ENCODE results near the gene ZBTB47. TPM values are rescaled to one million over a fixed set of nuclear protein-coding genes. Genes with fewer than 3 reads are reported as not detected.

The ZBTB47 gene
- polyA plus RNA-seq, 1 donor from 2014 or later, result 0.11 TPM

DNA sequence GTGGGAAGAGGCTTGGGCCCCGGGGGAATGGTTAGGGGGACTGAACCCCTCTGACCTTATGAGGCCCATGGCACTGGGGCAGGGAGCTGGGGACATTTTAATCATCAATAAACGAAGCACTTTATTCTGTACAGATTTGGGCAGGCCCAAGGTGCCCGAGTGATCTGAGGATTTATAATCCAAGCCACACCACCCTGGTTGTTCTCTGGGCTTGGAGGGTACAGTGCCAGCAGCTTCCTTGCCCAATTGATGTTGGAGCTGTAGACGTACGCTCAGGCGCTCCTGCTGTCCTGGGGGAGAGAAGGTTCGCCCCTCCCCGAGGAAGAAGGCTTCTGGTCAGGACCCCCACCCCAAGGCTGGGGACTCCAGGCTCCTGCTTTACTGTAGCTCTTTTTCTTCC, 12.5 kb downstream of the ZBTB47 start:
- H3K9me3 Mint-ChIP-seq, result no peaks in the 10 kb centered on the region
- no peak overlapping the region for H3K27ac Mint-ChIP-seq
- H3K27me3 Mint-ChIP-seq, result peaks cover 2% of the 10 kb centered on the region
- no peaks in the 10 kb centered on the region for H3K36me3 Mint-ChIP-seq
- peaks cover 5 to 7% (median 6%) of the 10 kb centered on the region in 3 donors for H3K4me1 Mint-ChIP-seq
- H3K4me3 Mint-ChIP-seq, result peak overlapping the region in 1 of 4 donors; percentile 51

DNA sequence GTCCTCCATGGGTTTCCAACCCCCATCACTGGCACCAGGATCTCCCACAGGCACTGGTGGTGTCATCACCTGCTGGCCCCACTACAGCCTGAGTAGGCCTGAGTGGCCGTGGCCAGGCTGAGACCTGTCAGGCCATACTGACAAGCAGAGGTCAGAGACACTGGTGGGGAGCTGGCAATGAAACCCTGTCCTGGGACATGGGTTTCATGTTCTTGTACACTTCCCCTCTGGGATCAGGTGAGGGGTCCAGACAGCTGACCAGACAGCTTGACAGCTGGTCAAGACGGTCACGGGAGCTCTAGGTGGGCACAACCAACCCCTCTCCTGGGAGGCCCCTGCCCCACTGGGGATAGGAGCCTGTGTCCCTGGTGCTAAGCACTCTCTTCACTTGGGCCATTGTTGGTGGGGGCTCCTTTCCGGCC, 13.1 kb downstream of the ZBTB47 start:
- Mint-ChIP-seq H3K27me3 (peaks cover 2% of the 10 kb centered on the region), H3K9me3 (no peaks in the 10 kb centered on the region), H3K27ac (no peak overlapping the region), H3K4me1 (peaks cover 5 to 7% (median 6%) of the 10 kb centered on the region in 3 donors), H3K36me3 (no peaks in the 10 kb centered on the region), H3K4me3 (no peak overlapping the region)

GRCh38 chr3:42667096-42667522, 13.6 kb downstream of the ZBTB47 start:
- H3K4me3 Mint-ChIP-seq, result no peak overlapping the region
- no peak overlapping the region for H3K27ac Mint-ChIP-seq
- no peaks in the 10 kb centered on the region for H3K36me3 Mint-ChIP-seq
- H3K9me3 Mint-ChIP-seq, result no peaks in the 10 kb centered on the region
- peaks cover 2% of the 10 kb centered on the region for H3K27me3 Mint-ChIP-seq
- H3K4me1 Mint-ChIP-seq, result peaks cover 5 to 7% (median 6%) of the 10 kb centered on the region in 3 donors

DNA sequence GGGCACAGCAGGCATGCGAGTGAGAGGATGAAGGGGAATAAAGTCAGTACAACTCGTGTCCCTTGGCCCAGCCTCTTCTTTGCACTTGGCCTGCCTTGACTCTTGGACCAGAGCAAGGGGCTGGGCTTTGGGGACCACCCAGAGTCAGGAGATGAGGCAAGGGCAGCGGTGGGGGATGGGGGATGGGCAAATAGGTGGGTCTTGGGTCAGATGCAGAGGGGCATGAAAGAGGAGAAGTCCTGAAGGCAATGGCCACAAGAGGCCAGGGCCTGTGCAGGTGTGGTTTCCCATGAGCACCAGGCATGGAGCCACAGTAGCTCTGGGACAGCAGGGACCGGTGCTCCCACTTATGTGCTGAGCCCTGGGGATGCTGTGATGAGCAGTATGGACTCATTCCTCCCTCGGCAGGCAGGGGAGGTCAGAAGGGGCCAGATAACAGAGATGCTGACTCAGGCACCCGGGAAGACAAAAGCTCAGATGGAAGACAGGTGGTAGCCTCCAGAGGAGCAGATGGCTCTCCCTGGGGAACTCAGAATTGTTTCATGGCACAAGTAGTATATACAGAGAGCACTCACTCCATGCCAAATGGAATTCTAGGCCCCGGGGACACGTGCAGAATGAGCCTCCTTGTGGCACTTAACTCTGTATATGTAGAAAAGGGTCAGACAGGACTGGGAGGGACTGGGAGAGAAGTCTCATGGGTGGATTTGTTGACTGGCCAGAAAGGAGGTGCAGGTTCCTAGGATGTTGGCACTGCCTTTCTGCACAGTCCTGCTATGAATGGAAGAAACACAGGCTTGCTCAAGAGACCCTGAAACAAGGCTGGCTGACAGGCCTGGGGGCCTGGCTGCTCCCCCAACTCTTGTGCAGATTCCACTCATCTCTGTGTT, 14.3 kb downstream of the ZBTB47 start:
- H3K27me3 Mint-ChIP-seq, result peaks cover 2% of the 10 kb centered on the region
- peaks cover 5 to 7% (median 6%) of the 10 kb centered on the region in 3 donors for H3K4me1 Mint-ChIP-seq
- peak overlapping the region in 1 of 4 donors; percentile 49 for H3K4me3 Mint-ChIP-seq
- no peaks in the 10 kb centered on the region for H3K9me3 Mint-ChIP-seq
- no peak overlapping the region for H3K27ac Mint-ChIP-seq
- H3K36me3 Mint-ChIP-seq, result no peaks in the 10 kb centered on the region

- peaks cover 2% of the 10 kb centered on the region for H3K27me3 Mint-ChIP-seq
These were observed 14.9 kb downstream of the ZBTB47 start for GRCh38 chr3:42668413-42668760.

GRCh38 chr3:42668793-42669217, 15.3 kb downstream of the ZBTB47 start:
- Mint-ChIP-seq H3K36me3 (no peaks in the 10 kb centered on the region), H3K4me1 (peaks cover 1 to 3% (median 2%) of the 10 kb centered on the region in 3 donors), H3K4me3 (no peak overlapping the region), H3K27ac (no peak overlapping the region), H3K27me3 (no peaks in the 10 kb centered on the region), H3K9me3 (no peaks in the 10 kb centered on the region)

More at GRCh38 chr3:42668413-42668760, 14.9 kb downstream of the ZBTB47 start:
- Mint-ChIP-seq H3K36me3 (no peaks in the 10 kb centered on the region), H3K27ac (no peak overlapping the region), H3K4me1 (peaks cover 5 to 7% (median 6%) of the 10 kb centered on the region in 3 donors), H3K4me3 (no peak overlapping the region), H3K9me3 (no peaks in the 10 kb centered on the region)

DNA sequence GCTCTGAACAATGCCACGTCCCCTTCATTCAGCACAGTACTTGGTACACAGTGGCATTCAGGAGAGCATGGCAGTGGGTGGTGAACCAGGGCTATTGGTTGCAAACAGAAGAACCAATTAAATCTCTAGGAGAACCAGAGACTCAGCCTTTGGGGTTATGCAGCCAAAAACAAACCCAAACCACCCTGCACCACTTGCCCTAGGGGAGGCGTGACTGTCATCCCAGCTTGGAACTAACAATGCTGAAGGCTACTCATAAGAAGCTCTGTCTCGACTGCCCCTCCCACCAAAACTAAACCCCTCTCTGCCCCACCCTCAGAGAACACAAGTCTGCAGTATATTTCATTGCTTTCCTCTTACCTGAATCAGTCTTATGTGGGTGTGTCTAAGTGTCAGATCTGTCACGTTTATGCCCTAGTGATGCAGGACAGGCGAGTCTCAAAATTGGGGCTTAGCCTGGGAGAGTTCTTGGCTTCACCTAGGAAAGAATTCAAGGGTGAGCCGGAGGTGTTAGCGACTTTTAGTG, 16.6 kb downstream of the ZBTB47 start:
- H3K27ac Mint-ChIP-seq, result no peak overlapping the region
- no peaks in the 10 kb centered on the region for H3K4me1 Mint-ChIP-seq
- no peaks in the 10 kb centered on the region for H3K36me3 Mint-ChIP-seq
- H3K4me3 Mint-ChIP-seq, result no peak overlapping the region
- H3K9me3 Mint-ChIP-seq, result no peaks in the 10 kb centered on the region
- H3K27me3 Mint-ChIP-seq, result no peaks in the 10 kb centered on the region

DNA sequence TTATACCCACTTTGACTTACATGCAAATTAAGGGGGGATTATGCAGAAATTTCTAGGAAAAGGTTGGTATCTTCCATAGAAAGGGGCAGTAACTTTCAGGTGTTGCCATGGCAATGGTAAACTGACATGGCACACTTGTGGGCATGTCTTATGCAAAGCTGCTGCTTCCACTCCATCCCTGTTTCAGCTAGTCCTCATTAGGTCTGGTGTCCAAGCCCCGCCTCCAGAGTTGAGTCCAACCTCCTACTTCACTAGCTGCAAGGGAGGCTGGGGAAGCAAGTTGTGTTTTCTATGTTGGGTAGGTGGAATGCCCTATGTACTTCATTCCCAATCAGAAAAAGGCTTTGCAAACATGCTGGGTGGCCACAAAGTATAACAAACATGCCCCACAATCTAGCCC, 17.2 kb downstream of the ZBTB47 start:
- H3K27me3 Mint-ChIP-seq, result no peaks in the 10 kb centered on the region
- no peak overlapping the region for H3K4me3 Mint-ChIP-seq
- H3K27ac Mint-ChIP-seq, result no peak overlapping the region

GRCh38 chr3:42672515-42672914, 19.0 kb downstream of the ZBTB47 start:
- H3K4me1 Mint-ChIP-seq, result no peaks in the 10 kb centered on the region
- peaks cover 1 to 12% (median 2%) of the 10 kb centered on the region in 3 donors for H3K9me3 Mint-ChIP-seq
- no peaks in the 10 kb centered on the region for H3K27me3 Mint-ChIP-seq
- no peak overlapping the region for H3K27ac Mint-ChIP-seq
- H3K36me3 Mint-ChIP-seq, result no peaks in the 10 kb centered on the region
- H3K4me3 Mint-ChIP-seq, result no peak overlapping the region

More for the DNA sequence above, 17.2 kb downstream of the ZBTB47 start:
- no peaks in the 10 kb centered on the region for H3K36me3 Mint-ChIP-seq
- H3K9me3 Mint-ChIP-seq, result no peaks in the 10 kb centered on the region
- H3K4me1 Mint-ChIP-seq, result no peaks in the 10 kb centered on the region

- H3K27ac Mint-ChIP-seq, result no peak overlapping the region
- H3K4me3 Mint-ChIP-seq, result no peak overlapping the region
- H3K9me3 Mint-ChIP-seq, result peaks cover 5 to 18% (median 7%) of the 10 kb centered on the region in 3 donors
- H3K27me3 Mint-ChIP-seq, result no peaks in the 10 kb centered on the region
- H3K4me1 Mint-ChIP-seq, result no peaks in the 10 kb centered on the region
- H3K36me3 Mint-ChIP-seq, result no peaks in the 10 kb centered on the region
These were observed 19.6 kb downstream of the ZBTB47 start for GRCh38 chr3:42673082-42673481.

DNA sequence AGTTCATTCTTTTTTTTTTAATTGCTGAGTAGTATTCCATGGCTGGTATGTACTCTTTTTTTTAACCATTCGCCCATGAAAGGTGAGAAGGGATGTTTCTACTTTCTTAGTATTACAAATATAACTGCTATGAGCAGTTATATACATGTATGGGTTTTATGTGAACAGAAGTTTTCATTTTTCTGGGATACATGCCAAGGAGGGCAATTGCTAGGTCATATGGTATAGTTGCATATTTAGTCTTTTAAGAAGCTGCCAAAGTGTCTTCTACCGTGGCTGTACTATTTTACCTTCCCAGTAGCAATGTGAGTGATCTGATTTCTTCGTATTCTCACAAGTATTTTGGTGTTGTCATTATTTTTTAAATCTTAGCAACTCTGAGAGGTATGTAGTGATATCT, 20.6 kb downstream of the ZBTB47 start:
- Mint-ChIP-seq H3K4me1 (no peaks in the 10 kb centered on the region), H3K27me3 (no peaks in the 10 kb centered on the region), H3K9me3 (peaks cover 5 to 27% (median 7%) of the 10 kb centered on the region in 3 donors), H3K27ac (no peak overlapping the region), H3K4me3 (no peak overlapping the region), H3K36me3 (no peaks in the 10 kb centered on the region)

- Mint-ChIP-seq H3K36me3 (no peaks in the 10 kb centered on the region), H3K4me3 (no peak overlapping the region), H3K9me3 (peaks cover 5 to 27% (median 9%) of the 10 kb centered on the region in 3 donors)
These were observed 22.4 kb downstream of the ZBTB47 start for GRCh38 chr3:42675909-42676308.

DNA sequence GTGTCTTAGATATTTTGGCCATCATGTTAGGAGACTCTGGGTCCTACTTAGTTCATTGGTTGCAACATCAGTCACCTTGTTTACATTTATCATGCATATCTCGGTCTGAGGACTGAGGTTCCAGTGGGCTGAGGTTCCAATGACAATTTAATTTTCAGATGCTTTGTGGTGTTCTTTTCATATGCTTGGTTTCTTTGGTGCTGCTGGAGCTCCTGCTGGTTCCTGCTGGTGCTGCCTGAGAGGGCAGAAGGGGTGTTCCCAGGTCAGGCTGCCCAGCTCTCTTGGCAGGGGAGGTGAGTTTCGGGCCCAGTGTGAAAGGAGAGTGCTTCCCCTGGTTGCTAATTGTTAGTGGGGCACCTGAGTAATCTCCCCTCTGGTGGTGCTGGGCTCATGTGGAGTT, 24.9 kb downstream of the ZBTB47 start:
- Mint-ChIP-seq H3K27me3 (peaks cover 4% of the 10 kb centered on the region), H3K27ac (no peak overlapping the region), H3K4me3 (no peak overlapping the region), H3K4me1 (no peaks in the 10 kb centered on the region), H3K9me3 (peaks cover 5 to 27% (median 9%) of the 10 kb centered on the region in 3 donors), H3K36me3 (peaks cover 2% of the 10 kb centered on the region)

More at GRCh38 chr3:42675909-42676308, 22.4 kb downstream of the ZBTB47 start:
- H3K27ac Mint-ChIP-seq, result no peak overlapping the region
- H3K4me1 Mint-ChIP-seq, result no peaks in the 10 kb centered on the region
- H3K27me3 Mint-ChIP-seq, result no peaks in the 10 kb centered on the region

DNA sequence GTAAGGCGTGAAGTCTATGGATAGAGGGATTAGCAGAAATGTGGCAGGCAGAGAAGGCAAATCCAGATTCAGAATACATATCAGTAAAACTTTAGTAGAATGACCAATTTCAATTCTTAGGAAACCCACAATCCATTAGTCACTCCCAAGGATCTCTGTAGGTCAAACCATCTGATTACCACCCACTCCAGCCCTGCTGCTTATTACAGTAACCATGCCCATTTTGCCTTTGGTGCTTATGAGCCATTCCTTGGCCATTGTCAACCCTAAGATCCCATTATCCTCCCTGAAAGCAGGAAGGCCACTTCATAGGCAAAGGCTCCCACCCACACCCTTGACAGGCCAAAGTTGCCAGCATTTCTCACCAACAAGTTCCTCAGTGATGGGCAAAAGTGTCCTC, 26.8 kb downstream of the ZBTB47 start:
- Mint-ChIP-seq H3K36me3 (peaks cover 2% of the 10 kb centered on the region), H3K27ac (no peak overlapping the region), H3K4me1 (no peaks in the 10 kb centered on the region), H3K9me3 (peaks cover 5 to 27% (median 9%) of the 10 kb centered on the region in 3 donors), H3K27me3 (peaks cover 7% of the 10 kb centered on the region), H3K4me3 (no peak overlapping the region)

DNA sequence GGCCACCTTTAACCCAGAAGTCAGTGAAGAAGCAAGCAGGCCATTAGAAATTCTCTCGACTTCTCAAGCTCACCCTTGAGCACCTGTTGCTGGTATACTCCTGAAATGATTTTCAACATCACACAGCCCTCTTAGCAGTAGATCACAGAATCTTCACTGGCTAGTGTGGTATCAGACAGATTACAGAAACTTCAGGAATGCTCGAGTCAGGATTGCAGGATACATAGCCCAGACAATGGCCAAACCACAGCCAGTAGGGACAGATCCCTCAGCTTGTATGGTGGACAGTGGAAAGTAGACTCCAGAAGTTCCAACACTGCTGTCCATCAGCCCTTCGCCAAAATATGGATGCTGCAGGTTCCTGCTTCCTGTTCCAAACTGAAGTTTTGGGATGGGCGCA, 27.3 kb downstream of the ZBTB47 start:
- peaks cover 5 to 27% (median 9%) of the 10 kb centered on the region in 3 donors for H3K9me3 Mint-ChIP-seq
- H3K36me3 Mint-ChIP-seq, result peaks cover 2% of the 10 kb centered on the region
- no peak overlapping the region for H3K27ac Mint-ChIP-seq
- peaks cover 9% of the 10 kb centered on the region for H3K27me3 Mint-ChIP-seq
- H3K4me3 Mint-ChIP-seq, result no peak overlapping the region
- H3K4me1 Mint-ChIP-seq, result peaks cover 0 to under 1% (median 0%) of the 10 kb centered on the region in 3 donors

Measured in IgD-negative memory B cell (primary cell).